NCI-H146 treated with DMSO at 0.1 percent for 48 hours (cell line): ENCODE data around the gene RMI2.

Experiments used
- DNase-seq: peaks from one replicate; lab custom pipeline; 2025; ENCODE audit not compliant: unreplicated experiment; lab: John Stamatoyannopoulos, UW

The RMI2 gene

DNA sequence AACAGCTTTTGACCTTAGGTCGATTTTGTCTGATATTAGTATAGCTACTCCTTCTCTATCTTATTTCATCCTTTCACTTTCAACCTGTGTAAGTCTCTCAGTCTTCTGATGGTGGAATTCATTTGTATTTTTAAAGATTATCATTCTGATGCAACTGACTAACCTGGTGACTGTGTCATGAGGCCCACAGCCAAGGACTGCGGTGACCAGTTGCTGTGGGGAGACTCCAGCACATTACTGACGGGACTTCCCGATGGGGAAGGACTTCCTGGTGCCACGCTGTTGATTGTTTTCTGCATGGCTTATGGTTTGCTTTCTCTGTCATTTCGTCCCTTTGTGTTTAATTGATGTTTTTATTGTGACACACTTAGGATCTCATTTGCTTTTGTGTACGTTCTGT lies 34.2 kb downstream of the RMI2 start:
- DNase-seq, result no peak

GRCh38 chr16:11380836-11381235 lies 35.6 kb downstream of the RMI2 start:
- DNase-seq, result no peak

- DNase-seq, result no peak
Measured at GRCh38 chr16:11383481-11384183, 38.4 kb downstream of the RMI2 start.

GRCh38 chr16:11384184-11384955 lies 39.1 kb downstream of the RMI2 start:
- no peak for DNase-seq

DNA sequence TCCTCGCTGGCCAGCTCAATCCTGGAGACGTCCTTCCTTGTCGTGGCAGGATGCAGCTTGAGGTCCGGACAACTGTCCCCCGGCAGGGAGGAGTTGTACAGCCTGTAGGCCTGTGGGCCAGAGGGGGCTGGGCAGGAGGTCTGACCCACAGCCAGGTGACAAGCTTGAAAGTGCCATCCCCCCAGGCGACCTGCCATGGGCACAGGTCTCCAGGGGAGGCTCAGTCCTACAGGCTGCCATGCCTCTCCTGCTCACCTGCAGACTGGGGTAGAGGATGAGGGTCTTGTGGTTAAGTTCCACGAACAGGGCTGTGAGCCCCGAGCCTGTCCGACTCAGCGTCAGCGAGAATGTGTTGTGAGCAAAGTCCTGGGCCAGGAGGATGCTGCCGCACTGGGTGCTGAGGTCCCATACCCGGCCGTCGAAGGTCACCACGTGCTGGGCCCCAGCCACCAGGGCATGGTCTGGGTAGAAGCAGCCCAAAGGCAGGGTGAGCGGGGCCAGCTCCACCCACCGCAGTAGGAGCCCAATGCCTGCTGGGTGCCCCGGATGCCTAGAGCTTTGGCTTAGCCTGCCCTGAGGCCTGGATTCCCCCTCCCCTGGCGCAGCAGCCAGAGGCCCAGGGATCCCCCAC lies 39.8 kb downstream of the RMI2 start:
- no peak for DNase-seq

DNA sequence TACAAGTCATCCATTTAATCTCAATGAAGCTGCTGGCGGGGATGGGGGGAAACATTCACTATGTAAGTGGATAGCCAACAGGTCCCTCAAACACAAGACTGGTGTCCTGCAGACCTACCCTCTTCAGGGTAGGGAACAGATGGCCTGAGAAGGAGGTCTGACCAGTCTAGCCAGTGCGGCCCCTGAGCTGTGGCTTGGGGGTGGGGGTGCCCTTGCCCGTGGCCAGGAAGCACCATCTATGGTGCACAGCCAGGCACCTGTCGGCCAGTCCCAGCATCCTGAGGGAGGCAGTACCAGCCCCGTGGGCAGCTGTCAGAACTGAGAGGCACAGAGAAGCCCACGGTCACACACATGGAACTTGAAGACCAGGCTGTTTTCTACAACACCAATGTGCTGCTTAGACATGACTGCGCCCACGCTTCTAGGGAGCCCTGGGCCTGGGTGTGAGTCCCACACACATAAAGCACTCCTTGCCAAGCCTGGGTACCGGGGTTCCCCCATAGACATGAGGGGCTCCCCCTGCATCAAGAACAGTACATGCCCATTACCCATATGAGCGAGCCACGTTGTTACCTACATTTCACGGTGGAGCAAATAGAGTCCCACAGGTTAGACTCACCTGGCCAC lies 40.9 kb downstream of the RMI2 start:
- no peak for DNase-seq

GRCh38 chr16:11386791-11387546 lies 41.7 kb downstream of the RMI2 start:
- no peak for DNase-seq

DNA sequence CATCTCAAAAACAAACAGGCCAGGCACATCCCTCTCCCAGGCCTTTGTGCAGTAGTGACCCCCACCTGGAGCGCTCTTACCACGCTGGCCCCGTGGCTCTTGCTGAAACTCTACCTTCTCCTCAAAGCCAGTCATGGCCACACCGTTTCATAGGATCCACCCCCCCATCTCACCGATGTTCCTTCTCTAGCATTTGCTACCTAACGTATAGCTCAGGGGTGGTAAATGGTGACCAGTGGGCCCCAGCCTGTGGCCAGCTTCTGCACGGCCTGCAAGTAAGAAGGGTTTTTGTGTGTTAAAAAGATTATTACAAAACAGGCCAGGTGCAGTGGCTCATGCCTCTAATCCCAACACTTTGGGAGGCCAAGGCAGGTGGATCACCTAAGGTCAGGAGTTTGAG lies 43.8 kb downstream of the RMI2 start:
- no peak for DNase-seq

DNA sequence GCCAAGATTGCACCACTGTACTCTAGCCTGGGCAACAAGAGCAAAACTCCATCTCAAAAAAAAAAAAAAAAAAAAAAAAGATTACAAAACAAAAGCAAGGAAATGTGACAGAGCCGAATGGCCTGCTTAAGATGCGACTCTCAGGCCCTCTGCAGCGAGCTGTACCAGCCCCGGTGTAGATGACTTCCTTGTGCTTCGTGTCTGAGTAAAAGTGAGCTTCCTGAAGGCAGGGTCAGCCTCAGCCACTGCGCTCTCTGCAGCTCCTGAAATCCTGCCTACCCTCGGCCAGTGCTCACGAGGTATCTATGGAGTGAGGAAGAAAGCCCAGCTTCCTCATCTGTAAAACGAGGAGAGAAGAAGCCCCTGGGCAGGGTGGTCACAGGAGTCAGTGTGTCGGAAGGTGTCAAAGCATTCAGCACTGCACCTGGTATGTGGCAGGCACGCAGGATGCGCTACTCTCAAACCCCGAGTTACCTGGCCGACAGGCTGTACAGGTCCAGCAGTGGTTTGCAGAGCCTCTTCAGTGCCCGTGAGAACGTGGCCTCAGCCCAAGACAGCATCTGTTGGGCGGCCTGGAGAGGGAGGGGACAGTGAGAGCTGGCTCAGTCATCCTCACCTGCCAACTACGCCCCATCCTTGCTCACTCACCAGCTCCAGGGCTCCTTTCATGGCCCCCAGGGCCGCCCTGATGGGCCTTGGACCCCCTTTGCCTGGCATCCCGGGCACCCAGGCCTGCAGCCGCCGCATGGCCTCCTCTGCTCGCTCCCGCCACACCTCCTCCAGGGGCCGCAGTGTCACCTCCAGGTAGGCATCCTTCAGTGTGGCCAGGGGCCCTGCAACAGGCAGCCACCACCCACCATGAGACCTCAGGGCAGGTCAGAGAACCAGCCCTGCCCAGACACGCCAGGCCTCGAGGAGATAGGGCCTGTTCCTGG lies 44.6 kb downstream of the RMI2 start:
- DNase-seq, result no peak

DNA sequence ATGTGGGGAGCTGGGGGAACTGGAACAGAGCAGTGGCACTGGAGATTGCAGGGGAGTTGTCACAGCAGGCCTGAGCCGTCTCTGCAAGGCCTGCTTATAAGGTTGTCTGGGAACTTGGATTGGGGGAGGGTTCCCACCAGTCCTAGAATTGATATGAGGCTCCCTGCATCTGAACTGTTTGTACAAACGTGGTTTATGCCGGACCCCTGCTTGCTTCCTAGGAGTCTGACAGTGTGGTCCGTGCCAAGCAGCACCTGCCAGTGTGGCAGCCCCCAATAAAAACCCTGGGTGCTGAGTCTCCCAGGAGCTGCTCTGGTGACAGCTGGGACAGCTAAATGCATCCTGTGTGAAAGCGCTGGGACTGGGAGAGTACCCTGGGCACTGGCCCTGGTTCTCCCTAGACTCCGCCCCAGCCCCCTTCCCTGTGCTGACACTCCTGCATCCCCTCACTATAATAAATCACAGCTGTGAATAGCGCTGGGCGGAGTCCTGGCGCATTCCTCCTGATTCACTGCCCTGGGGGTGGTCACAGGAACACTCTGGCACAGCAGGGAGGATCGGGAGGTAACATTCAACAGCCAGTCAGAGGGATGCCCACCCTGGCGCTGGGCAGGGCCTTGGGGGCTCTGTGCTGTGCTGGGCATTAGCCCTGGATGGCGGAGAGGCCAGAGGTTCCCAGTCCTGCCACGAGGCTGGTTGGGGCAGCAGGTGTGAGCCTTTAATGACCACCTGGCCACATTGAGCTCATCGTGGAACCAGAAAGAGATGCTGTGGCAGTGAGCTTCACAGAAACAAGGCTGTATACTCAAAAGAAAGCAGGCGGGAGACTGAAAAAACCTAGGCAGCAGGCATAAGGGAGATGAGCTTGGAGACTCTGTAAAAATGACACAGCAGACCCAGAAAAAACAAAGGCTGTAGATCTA lies 45.6 kb downstream of the RMI2 start:
- DNase-seq, result peak; percentile 58

DNA sequence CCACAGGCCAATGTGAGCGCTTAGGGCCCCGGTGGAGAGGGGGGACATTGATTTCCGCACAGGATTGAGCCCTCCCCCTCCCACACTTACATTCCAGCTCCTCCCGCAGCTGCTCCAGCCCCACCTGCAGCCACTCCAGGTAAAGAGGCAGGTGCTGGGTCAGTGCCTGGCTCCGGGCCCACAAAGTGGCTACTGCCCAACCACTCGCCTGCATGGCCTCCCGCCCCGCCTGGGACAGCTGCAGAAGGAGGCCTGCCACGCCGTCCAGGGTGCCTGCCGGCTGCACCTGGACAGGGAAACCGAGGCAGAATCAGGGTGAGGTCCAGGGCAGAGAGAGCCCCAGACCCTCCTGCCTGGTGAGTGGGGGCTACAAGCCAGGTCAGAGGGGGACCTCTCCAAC lies 46.3 kb downstream of the RMI2 start:
- DNase-seq, result peak; percentile 86

- no peak for DNase-seq
Measured at GRCh38 chr16:11392041-11392581, 46.9 kb downstream of the RMI2 start.

GRCh38 chr16:11393366-11393765 lies 48.1 kb downstream of the RMI2 start:
- no peak for DNase-seq

GRCh38 chr16:11393861-11394592 lies 48.8 kb downstream of the RMI2 start:
- no peak for DNase-seq

DNA sequence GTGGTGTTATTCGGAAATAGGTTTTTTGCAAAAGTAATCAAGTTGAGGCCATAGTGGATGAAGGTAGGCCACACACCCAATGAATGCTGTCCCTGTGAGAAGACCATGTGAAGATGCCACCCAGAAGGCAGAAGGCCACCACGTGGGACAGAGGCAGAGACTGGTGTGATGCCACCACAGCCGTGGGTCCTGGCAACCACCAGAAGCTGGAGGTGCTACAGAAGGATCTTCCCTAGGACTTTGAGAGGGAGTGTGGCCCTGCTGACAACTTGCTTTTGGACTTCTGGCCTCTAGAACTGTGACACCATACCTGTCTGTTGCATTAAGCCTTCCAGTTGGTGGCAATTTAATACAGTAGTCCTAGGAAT lies 49.3 kb downstream of the RMI2 start:
- no peak for DNase-seq

DNA sequence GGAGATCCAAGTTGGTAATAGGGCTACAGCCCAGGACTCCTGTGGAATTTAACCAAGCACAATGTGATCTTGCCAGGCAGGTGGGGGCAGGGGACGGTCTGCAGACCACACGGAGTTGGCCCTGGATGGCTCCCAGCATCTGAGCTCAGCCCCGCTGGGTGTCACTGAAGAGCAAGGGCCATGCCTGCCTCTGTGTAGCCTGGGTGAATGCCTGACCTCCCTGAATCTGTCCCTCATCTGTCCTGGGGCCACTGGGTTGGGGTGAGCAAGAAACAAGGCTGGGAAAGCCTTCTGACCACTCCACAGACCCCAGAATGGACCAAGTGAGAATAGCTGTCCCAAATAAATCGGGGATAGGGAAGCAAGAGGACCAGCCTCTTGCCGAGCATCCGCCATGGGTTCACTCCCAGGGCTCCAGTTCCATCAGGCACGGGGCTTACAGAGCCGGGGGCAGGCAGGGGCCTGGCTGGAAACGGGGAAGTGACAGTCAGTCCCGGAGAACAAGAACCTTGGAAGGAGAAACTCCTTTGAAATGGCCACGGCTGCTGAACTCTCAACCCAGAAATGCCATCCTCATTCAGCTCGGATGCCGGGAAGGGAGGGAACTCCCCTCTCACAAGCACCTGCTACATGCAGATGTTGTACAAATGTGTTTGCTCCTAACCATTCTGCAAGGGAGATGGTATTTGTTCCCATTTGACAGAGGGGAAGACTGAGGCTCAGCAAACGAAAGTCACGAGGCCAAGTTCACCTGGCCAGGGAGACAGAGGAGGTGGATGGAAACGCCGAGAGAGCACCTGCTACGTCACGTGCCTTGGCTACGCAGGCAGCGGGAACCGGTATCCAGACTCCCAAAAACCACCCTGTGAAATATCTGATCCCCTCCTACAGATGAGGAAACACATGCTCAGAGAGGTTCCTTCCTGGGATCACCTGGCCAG lies 50.0 kb downstream of the RMI2 start:
- no peak for DNase-seq

DNA sequence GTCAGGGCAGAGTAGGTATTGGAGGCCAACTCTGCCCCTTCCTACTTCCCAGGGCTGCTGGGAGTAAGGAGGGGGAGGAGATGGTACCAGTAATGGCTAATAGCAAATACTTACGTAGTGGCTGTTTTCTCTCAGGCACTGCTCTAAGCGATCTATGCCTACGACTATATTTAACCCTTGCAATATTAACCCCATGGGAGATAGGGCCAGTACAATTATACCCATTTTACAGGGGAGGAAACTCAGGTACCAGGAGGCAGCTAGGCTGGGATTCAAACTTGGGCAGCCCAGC lies 50.6 kb downstream of the RMI2 start:
- no peak for DNase-seq
